ENCODE data around the gene SHROOM3.

DNA sequence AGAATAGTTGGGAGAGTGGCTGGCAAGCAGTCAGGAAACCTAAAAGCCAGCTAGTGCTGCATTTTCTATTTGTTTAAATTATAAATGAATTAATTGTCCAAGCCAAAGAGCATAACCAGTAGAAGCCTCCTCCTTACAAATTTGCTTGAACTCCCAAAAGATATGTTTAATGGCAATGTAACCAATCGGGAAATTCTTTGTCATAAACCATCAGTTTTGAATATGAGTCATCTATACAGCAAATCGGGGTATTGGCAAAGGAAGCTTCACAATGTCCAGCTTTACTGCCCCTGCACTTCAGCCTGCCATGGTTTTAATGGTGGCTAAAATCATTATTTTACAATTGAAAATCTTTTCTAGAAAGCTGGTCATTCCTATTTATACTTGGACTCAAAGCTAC, 216.6 kb downstream of the SHROOM3 start:
- TF ChIP-seq, protein P1, sequence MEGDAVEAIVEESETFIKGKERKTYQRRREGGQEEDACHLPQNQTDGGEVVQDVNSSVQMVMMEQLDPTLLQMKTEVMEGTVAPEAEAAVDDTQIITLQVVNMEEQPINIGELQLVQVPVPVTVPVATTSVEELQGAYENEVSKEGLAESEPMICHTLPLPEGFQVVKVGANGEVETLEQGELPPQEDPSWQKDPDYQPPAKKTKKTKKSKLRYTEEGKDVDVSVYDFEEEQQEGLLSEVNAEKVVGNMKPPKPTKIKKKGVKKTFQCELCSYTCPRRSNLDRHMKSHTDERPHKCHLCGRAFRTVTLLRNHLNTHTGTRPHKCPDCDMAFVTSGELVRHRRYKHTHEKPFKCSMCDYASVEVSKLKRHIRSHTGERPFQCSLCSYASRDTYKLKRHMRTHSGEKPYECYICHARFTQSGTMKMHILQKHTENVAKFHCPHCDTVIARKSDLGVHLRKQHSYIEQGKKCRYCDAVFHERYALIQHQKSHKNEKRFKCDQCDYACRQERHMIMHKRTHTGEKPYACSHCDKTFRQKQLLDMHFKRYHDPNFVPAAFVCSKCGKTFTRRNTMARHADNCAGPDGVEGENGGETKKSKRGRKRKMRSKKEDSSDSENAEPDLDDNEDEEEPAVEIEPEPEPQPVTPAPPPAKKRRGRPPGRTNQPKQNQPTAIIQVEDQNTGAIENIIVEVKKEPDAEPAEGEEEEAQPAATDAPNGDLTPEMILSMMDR (IDR thresholded peaks at IDR 0.05) = no peak
- TF ChIP-seq POLR2A (IDR thresholded peaks at IDR 0.05) = no peak
